Stimulated activated CD8-positive, alpha-beta memory T cell treated with anti-CD3 and anti-CD28 coated beads, Interleukin-12 subunit alpha, Interleukin-12 subunit beta, amount 100 ng/mL, for 1 hour (primary cell): Measurements from ENCODE around the gene PHF10.
"Not testable (repeated sequence)": the region's sequence is repeated elsewhere in the genome, so short reads cannot be mapped to it uniquely, and the experiment has no call there.

Experiments used
- DNase-seq: peaks from one replicate; pipeline ENCODE4 v3.0.0-alpha.2; 2020; ENCODE audit warnings: low read depth

Gene PHF10

DNA sequence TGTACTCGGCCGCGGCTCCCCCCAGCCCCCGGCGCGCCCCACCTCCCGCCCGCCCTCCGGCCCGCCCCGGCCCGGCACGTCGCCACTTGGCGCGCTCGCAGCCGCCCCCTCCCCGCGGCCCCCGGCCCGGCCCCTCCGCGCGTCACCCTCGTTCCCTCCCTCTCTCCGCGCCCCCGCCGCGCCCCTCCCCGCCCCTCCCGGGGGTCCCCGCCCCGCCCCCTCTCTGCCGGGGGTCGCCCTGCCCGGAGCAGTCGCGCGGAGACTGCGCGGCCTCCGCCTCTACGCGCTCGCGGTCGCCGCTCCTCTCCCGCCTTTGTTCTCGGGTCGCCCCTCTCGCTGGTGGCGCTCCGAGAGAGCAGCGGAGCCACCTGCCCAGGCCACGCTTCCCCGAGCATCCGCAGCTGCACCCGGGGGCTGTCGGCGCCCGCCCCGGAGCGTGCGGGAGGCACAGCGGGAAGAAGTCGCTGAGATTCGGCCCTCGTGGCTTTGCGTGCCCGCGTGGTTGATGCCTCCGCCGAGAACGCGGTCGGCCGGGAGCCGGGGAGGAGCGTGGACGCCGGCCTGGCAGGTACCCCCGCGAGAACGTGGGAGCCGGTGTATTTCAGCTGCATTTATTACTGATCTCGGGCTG is at the start of gene PHF10:
Gene PHF10, minus strand, starts transcription at position 7 of the 631 bp plus-strand sequence. CDS start 569 bp downstream, outside the sequence.
- peak; percentile 39 for DNase-seq

DNA sequence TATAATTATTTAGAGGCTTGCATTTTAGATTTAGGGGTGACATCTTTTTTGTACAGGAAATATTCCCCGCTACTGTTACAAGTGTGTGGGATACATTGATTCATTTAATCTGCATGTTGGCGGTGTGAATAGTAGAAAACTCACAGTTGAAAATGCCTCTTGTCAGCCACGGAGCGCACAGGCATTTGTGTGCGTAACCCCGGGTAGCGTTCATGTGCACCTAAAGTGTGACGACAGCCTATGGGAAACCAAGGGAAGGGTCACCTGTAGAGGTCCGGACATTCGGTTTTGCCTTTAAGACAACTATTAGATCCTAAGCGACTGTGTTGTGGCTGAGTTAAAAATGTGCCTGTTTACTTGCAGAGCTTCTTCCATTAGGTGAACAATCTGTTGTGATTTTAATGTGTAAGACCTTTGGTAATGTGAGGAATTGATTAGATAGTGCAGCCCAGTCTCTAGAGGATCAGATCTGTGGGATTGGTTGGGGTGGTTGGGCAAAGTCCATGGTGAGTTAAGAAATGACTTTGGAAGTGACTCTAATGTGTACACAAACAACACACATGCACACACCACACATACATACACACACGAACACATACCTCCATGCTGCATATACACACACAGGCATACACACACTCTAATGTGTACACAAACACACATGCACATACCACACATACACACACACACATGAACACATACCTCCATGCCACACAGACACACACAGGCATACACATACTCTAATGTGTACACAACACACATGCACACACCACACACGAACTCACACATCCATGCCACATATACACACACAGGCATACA is 42.8 kb upstream of the PHF10 start:
- DNase-seq = no peak

DNA sequence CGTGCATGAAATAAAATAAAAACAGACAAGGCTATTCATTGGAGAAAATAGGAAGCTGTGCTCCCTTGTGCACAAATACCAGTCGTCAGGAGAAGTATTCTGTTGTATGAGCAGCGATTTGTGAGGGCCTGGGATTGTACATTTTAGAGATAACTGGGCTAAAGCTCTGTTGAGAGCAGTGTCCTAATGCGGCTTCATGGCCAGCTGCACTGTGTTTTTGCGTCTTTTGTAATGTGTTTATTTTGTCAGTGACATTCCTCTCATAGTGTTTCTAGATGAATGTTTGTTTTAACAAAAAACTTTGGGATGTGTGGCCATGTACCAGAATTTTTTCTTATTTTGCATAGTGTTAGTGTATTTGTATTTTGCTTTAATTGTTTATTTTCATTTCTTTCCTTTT is 41.9 kb upstream of the PHF10 start:
- no peak for DNase-seq

DNA sequence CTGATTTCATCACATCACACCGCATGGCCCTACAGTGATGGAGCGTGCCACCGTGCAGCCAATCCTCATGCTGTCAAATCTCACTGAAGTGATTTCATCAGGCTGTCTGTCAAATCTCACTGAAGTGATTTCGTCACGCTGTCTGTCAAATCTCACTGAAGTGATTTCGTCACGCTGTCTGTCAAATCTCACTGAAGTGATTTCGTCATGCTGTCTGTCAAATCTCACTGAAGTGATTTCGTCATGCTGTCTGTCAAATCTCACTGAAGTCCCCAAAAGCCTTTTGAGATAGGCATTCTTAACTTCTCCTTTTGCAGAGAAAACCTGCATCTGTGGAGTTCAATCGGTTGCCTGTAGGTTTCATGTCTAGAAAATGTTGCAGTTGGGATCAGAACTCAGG is 41.5 kb upstream of the PHF10 start:
- not testable (repeated sequence) for DNase-seq

DNA sequence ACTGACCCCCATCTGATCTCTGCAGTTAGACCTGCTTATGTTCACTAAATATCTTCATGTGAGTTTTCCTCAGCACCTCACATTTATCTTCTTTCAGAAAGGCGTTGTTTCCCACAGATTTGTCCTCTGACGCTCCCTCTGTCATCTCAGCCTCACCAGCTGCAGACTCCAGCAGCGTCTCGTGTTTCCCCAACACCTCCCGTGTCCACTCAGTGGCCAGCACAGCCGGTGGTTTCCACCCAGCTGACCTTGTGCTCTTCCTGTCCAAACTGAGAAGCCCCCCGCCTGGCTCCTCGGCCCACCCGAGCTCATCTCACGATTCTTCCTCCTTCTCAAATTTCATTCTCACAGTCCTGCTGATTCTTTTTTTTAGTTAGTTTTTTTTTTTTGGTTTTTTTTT is 39.6 kb upstream of the PHF10 start:
- DNase-seq = no peak

DNA sequence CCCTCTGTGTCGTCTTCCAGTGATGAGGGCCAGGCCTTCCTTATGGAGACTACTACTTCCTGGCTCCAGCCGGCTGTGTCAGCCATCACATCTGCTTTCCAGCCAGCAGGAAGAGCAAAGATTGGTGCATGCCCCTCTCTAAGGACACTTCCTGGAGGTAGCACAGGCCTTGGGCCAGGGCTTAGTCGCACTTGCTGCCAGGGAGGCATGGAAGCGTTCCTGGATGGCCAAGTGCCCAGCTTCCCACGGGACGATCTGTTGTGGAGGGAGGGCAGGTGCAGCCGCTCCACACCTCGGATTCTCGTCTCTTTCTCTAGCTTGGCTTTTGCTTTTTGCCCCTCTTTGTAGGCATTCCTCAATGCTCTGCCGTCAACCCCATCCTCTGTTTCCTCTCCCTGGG is 39.0 kb upstream of the PHF10 start:
- no peak for DNase-seq

DNA sequence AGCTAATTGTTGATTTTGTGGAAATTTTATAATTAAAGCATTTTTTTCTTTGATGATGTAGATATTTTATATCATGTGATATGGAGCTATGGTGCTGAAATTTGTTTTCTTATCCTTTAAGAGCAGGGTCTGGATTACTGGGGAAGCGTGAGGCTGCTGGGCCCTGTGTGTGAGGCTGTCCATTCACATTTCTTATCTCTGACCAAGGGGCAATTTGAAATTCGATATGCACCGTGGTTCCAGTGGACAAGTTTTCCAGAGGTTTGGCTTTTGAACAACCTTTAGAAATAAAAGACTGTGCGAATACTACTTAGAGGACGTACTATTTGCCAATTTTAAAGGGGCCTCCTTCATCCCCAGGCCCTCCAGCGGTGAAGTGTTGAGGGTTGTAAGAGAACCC is 30.9 kb upstream of the PHF10 start:
- DNase-seq = no peak

DNA sequence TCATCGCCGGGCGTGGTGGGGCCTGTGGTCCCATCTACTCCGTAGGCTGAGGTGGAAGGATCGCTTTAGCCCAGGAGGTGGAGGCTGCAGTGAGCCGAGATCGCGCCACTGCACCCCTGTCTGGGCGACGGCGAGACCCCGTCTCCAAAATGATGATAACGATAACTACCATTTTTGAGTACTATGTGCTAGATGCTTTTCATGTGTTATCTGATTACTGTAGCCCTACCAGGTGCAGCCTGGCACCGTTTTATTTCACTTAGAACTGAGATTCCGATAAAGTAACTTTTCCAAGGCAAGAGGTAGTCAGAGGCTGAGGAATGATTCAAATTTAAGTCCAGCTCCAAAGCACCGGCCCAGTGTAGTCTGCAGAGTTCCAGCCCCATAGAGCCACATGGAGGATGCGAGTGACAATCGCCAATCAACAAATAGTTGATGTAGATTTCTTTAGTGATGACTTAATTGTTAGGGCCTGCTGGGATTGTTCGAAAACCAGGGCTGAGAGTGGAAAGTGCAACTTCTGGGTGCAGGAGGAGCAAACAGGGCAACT is 27.8 kb upstream of the PHF10 start:
- no peak for DNase-seq

DNA sequence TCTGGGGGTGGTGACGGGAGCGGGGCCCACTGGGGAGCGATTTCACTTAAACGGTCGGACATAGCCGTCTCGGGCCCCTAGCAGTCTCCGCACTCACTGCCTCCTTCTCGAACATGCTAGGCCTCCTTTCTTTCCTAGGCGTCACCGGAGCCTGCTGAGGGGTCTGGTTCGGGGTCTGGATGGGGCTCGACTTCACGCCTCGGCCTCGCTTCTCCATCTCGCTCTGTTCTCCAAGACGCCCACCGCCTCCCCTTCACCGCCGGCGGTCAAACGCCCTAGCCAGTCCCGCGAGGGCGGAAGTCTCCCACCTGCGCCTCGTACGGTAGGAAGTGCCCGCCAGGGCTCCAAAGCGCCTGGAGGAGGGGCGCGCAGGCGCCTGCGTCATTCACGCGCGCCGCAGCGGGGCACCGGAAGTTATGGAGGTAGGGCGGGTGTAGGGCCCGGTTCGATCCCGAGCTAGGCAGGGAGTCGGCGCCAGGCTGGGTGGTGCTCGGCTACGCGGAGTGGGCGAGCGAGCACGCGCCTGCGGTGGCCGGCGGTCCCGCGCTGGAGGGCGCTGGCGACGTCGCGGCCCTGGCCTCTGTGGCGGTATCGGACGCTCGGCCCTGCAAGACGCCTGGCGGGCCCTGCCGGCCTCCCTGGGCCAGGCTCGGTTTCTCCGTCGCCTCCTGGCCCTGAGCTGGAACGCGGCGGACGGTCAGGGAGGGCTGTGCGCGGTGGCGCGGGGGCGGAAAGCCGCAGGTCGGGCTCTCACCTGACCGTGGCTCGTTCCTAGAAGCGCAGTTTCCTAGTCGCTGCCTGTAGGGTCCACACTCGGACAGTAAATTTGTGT is 27.2 kb upstream of the PHF10 start, which contains the start of the genes DYNLT2 and ERMARD:
Gene DYNLT2, minus strand, starts transcription at position 331 of the 832 bp plus-strand sequence. Its CDS starts 114 bp downstream, at position 217.
Gene ERMARD, plus strand, starts transcription at position 381 of the 832 bp plus-strand sequence. Its CDS starts 36 bp downstream, at position 417.
- peak; percentile 85 for DNase-seq

DNA sequence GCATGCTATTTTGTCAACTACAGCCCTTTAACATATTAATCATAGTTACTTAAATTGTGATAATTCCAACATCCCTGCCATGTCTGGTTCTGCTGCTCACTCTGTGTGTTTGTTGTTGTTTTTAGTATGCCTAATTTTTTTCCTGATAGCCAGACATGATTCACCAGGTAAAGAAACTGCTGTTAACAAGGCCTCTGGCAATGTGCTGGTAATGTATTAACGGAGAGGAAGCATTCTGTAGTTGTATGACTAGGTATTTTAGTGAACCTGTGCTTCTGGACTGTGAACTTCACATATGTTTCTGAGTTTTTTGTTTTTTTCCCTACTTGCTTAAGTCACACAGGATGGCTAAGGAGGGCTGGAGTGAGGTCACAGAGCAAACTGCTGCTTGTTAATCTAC is 22.3 kb upstream of the PHF10 start:
- DNase-seq = no peak

DNA sequence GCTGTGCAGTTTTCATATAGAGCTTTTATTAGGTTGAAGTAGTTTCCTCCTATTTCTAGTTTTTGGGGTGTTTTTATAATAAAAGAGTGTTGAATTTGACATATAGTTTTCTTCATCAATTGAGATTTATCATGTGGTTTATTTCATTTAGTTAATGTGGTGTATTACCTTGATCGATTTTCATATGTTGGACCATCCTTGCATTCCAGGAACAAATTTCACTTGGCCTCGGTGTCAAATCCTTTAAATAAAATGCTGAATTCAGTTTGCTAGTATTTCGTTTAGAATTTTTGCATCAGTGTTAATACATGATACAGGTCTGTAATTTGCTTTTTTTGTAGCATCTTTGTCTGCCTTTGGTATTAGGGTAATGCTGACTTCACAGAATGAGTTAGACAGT is 21.1 kb upstream of the PHF10 start:
- no peak for DNase-seq

DNA sequence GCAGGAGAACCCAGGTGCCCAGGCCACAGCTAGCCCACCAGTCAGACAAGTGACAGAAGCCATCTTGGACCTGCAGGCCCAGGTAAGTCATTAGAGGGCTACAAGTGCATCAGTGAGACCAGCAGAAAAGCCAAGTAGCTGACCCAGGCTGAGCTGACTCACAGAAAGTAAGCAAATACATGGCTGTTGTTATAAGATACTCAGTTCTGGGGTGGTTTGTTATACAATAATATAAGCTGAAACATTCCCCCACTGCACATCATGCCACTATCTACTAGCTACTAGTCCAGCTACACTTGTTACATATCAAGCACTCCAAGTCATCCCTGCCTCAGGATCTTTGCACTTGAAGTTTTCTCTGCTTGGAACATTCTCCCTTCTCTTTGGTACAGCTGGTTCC is 17.0 kb upstream of the PHF10 start:
- no peak for DNase-seq

DNA sequence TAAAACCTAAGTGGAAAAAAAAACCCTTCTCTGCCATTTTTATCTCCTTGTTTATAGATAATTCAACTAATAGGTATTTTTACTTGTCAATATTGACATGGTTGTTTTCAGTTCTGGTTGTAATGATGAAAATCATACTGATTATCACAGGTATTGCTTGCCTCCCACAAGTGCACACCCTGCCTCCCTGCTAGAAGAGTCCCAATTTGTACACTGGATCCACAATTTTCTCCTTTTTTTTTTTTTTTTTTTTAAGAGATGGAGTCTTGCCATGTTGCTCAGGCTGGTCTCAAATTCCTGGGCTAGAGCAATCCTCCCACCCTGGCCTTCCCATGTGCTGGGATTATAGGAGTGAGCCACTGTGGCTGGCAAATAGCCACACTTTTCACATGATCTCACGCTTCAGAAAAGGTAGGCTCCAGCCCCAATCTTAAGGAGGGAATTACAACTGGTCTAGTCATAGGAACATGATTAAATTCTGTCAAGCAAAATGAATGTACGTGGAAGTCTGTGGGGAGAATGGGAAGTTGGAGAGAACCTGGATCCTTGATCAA is 14.8 kb upstream of the PHF10 start:
- no peak for DNase-seq

DNA sequence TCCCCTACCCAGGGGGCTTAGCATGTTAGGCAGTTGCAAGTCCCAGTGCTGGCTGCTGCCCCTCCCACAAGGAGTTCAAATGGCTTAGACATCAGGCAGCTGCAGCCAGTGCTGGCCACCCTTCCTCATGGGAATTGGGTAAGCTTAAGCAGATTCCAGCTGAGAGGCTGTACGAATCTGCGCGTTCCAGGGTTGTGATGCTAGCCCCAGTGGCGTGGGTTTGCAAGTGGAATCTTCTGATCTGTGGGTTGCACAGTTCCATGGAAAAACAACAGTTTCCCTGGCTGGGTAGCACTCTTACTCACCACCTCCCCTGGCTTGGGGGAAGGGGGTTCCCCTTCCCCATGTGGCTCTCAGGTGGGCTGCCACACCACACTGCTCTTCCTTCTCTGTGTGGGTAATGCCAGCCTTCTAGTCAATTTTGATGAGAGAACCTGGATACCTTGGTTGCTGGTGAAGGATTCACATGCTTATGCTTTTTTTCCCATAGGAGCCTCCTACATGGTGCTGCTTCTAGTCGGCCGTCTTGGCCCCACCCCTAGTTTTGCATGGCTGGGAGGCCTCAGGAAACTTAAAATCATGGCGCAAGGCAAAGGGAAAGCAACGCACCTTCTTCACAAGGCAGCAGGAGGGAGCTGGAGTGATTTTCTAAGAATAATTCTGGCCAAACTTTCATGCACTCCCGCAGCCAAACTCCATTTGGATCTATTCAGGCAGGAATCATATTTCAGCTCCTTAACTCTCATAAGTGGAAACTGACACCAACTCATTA is 14.1 kb upstream of the PHF10 start:
- DNase-seq = no peak

DNA sequence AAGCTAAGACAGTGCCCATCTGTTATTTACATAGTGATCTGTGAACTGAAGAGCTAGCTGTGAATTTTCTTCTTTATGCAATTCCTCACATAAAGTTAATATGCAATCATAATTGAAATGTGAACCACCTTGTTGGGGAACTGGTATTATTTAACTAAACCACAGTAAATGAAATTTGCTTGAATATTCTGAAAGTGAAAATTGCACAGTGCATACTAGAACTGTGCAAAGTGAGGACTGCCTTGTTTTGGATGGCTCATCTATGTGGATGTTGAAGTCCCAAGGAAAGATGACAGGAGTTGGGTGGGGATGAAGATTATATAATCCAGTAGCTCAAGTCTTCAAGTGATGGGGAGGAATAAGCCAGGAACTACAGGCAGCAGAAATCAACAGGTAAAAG is 5.7 kb upstream of the PHF10 start:
- no peak for DNase-seq

DNA sequence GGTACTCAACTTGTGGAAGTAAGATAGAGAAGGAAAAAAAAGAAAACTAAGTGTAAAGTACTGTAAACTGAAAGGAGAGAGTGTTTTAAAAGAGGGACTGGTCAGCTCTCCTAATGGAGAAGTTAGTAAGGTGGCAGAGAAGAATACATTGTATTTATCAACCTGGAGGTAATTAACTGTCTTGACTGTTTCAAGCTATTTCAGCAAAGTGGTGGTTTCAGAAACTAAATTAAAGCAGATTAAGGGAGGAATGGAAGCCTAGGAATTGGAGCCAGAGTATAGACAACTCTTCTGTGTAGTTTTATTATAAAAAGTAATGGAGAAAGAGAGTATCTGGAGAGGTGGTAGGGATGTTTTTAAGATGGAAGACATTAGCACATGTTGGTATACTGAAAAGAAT is 2.7 kb upstream of the PHF10 start:
- no peak for DNase-seq

DNA sequence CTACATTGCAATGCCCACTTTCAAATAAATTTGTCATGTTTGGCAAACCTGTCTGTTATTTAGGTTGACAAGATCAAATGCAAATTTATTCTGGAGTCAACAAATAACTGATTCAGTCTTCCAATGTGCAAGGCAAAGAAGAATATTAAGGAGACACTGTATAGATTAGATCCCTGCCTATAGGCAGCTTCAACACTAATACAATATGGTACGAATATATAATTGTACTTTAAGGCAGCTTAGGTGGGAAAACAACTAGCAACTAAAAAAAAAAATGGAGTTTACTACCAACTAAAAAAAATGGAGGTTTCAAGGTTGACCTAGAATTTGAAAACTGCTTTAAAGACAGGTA is 1.7 kb upstream of the PHF10 start:
- DNase-seq = no peak

DNA sequence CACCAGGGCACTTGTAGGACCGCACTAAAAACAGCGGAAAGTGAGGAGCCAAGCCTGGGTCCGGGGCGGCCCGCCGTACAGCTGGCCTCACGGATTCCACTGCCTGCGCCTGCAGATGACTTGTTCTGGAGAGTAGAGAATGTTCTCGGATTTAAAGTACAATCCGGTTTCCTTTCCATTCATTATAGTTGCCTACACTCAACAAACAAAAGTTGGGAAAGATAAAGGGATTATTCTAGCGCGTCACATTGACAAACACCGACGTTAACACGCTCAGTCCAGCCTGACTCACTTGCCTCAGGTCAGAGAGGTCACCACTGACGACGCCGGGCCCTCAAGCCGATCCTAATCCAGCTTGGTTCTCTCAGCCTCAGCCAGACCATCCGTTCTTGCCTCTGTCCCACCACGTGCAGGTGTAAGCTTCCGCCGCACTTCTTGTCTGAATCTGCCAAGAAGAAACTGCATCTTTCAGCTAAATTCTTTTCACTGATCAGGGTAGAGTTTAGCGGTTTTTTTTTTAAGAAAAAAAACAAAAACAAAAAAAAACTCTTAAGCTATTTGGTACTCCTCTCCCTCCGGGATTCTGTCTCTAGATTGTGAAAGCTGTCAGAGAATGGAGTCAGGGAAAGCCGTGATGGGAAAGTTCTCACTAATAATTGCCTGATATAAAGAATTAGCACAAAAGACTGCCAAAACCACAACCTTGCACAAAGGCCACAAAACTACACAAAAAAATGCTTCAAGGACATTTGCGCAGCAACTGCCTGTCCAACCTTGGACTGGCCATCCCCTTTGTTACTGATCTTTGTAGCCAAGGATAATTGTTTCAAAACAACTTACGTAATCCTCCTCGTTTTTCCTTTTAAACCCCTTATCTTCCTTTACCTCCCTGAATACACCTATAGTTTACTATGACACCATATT is 1.1 kb upstream of the PHF10 start:
- DNase-seq = no peak

DNA sequence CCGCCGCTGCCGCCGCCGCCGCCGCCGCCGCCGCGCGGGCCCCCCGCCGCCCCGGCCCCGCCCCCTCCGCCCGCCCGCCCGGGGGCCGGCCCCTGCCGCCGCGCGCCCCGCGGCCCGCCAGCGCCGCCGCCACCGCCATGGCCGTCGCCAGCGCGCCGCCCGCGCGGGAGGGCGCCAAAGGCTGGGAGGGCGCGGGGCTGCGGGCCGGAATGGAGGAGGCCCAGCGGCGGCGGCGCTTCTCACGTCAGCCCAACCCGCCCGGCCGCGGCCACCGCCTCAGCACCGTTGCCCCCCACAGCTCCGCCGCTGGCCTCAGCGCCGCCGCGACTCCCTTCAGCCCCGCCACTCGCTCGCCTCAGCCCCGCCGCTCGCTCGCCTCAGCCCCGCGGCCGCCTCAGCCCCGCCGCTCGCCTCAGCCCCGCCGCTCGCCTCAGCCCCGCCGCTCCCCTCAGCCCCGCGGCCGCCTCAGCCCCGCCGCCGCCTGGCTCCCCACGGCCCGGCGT is 258 bp downstream of the PHF10 start:
- DNase-seq = peak; percentile 5
